ENCODE data around the gene IDH3A.
A peak's percentile ranks its signal among the peaks of the same experiment; 100 is the strongest.
"Not testable (repeated sequence)": the region's sequence is repeated elsewhere in the genome, so short reads cannot be mapped to it uniquely, and the experiment has no call there.

The IDH3A gene

DNA sequence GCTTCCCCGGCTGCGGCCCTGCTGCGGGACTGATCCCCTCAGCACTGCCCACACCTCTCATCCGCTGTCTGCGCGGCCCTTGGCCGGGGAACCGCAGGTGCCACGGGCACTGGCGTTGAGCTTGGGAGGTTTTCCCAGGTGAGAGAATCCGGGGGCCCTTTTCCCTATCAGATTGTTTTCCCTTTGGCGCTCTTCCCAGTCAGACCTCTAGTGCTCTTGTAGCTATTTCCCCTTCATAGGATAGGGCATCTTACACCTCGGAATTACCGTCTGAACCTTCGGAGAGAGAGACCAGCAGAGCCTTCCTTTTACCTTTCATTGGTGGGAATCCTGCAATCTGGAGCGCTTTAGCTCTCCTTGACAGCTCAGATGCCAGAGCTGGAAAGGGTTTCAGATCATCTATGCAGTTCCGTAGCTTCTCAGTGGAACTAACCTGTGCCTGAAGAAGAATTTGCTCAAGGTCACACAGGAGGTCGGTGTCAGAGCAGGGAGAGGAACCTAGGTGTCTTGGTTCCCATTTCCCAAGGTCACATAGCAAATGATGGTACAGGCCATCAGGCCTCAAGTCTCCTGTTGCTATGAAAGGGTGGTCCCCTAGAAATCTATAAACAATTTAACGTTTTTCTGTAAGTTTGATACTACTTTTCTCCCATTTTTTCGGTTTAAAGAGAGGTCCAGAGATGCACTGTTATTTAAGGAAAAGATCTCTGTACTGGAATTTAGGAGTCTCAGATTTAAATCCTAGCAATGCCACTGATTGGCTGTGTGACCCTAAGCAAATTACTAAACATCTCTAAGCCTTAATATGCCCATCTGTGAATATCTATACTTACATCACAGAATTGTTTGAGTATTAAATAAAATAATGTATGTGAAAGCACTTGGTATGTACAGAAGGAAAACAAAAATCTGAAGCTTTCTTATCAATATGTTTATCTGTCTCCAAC lies 916 bp downstream of the IDH3A start:
- Histone ChIP-seq H3K4me1 (ENCODE audit: control insufficient read depth, insufficient read depth, low read length) (peaks cover 20% of the 10 kb centered on the region), H3K4me3 (ENCODE audit: low read length in 2 of 2) (peak overlapping the region; percentile 59 to 84), H3K36me3 (ENCODE audit: control insufficient read depth in 2 of 2, insufficient read depth in 2 of 2, low read length in 2 of 2) (no peaks in the 10 kb centered on the region), H3K27ac (ENCODE audit: low read length) (peak overlapping the region; percentile 37), H3K9ac (ENCODE audit: low read length in 2 of 2) (peak overlapping the region; percentile 88 to 93), H3K27me3 (ENCODE audit: control insufficient read depth in 1 of 2, insufficient read depth in 2 of 2, low read length in 2 of 2) (no peaks in the 10 kb centered on the region), H3K9me3 (ENCODE audit: control insufficient read depth in 2 of 2, low read length in 2 of 2) (no peaks in the 10 kb centered on the region)

DNA sequence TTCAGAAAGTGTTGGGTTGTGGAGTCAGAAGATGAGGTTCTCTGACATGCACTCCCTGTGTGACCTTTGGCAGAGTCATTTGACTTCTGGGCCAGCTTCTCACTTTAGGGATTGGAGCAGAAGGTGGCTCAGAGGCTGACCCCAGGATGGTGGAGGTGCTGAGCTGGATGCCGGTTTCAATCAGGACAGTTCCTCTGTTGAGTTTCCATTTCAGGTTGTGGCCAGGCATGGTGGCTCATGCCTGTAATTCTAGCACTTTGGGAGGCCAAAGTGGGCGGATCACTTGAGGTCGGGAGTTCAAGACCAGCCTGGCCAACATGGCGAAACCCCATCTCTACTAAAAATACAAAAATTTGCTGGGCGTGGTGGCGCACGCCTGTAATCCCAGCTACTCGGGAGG lies 1.9 kb downstream of the IDH3A start:
- H3K4me1 ChIP-seq (ENCODE audit: control insufficient read depth, insufficient read depth, low read length) = peaks cover 20% of the 10 kb centered on the region
- not testable (repeated sequence) for H3K9ac ChIP-seq (ENCODE audit: low read length in 2 of 2)

DNA sequence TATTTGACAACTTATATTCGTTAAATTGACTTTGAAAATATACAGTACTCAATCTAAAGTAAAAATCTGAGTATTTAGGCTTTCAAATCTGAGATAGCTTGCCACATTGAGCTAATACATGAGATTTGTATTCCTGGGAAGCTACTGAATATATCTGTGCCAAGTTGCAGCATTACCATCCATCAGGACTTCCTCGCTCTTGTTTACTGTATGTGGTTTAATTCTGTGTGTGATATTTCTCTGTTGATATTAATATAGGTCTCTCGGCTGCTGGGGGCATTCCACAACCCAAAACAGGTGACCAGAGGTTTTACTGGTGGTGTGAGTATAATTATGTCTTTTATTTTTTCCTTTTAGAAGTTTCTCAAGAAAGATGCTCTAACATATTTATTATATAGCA lies 5.8 kb downstream of the IDH3A start:
- H3K4me3 ChIP-seq (ENCODE audit: low read length in 2 of 2) = no peak overlapping the region
- H3K27ac ChIP-seq (ENCODE audit: low read length) = no peak overlapping the region
- no peak overlapping the region for H3K9ac ChIP-seq (ENCODE audit: low read length in 2 of 2)
- H3K27me3 ChIP-seq (ENCODE audit: control insufficient read depth in 1 of 2, insufficient read depth in 2 of 2, low read length in 2 of 2) = no peaks in the 10 kb centered on the region
- no peaks in the 10 kb centered on the region for H3K9me3 ChIP-seq (ENCODE audit: control insufficient read depth in 2 of 2, low read length in 2 of 2)
- H3K36me3 ChIP-seq (ENCODE audit: control insufficient read depth in 2 of 2, insufficient read depth in 2 of 2, low read length in 2 of 2) = peaks cover 3 to 5% of the 10 kb centered on the region in 2 donors
- peaks cover 8% of the 10 kb centered on the region for H3K4me1 ChIP-seq (ENCODE audit: control insufficient read depth, insufficient read depth, low read length)

More for the DNA sequence above, 1.9 kb downstream of the IDH3A start:
- not testable (repeated sequence) for H3K36me3 ChIP-seq (ENCODE audit: control insufficient read depth in 2 of 2, insufficient read depth in 2 of 2, low read length in 2 of 2); H3K27me3 ChIP-seq (ENCODE audit: control insufficient read depth in 1 of 2, insufficient read depth in 2 of 2, low read length in 2 of 2); H3K27ac ChIP-seq (ENCODE audit: low read length); H3K4me3 ChIP-seq (ENCODE audit: low read length in 2 of 2); H3K9me3 ChIP-seq (ENCODE audit: control insufficient read depth in 2 of 2, low read length in 2 of 2)

DNA sequence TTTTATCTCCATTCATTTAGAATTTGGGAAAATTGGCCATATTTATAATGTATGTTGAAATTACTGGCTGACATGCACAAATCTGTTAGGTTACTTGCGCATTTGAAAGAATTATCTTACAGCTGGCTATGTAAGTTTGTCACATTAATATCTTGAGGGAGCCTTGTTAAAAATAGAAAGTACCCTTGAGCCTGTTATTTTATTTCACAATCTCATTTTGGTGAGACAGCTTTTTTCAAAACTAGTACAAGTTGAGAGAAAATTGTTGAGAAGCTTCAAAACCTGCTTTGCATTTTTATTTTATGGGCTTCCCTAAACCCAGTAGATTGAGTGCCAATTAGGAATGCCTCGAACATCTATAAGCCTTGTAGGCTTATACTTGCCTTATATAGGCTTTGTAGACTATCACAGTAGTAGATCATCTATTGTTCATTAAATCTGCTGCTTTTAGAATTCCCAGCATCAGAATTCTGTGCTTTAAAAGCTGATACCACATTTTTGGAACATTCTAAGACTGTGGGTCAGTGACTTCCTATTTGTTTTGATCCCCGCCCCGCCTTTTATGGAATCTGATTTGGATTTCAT lies 6.3 kb downstream of the IDH3A start:
- Histone ChIP-seq H3K4me3 (ENCODE audit: low read length in 2 of 2) (no peak overlapping the region), H3K36me3 (ENCODE audit: control insufficient read depth in 2 of 2, insufficient read depth in 2 of 2, low read length in 2 of 2) (peaks cover 3 to 5% of the 10 kb centered on the region in 2 donors), H3K9ac (ENCODE audit: low read length in 2 of 2) (no peak overlapping the region), H3K27ac (ENCODE audit: low read length) (no peak overlapping the region), H3K4me1 (ENCODE audit: control insufficient read depth, insufficient read depth, low read length) (peaks cover 3% of the 10 kb centered on the region), H3K9me3 (ENCODE audit: control insufficient read depth in 2 of 2, low read length in 2 of 2) (no peaks in the 10 kb centered on the region), H3K27me3 (ENCODE audit: control insufficient read depth in 1 of 2, insufficient read depth in 2 of 2, low read length in 2 of 2) (no peaks in the 10 kb centered on the region)

DNA sequence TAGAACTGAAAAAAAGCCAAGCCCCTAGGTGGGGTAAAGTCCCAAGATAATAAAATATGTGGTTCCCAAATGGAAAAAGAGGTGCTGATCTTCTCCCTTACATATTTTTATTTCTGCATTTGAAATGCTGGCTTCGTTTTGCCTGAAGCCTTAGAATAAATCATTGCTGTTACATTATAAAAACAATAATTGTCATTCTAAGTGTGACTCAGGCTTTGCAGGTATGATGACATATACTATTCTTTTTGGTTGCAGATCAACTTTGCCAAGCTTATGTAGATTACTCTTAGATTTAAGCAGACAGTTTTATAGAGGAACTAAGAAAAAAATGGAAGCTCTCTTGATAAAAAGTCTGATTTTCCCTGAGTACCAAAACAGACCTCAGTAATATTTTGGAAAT lies 7.5 kb downstream of the IDH3A start:
- no peaks in the 10 kb centered on the region for H3K4me1 ChIP-seq (ENCODE audit: control insufficient read depth, insufficient read depth, low read length)

DNA sequence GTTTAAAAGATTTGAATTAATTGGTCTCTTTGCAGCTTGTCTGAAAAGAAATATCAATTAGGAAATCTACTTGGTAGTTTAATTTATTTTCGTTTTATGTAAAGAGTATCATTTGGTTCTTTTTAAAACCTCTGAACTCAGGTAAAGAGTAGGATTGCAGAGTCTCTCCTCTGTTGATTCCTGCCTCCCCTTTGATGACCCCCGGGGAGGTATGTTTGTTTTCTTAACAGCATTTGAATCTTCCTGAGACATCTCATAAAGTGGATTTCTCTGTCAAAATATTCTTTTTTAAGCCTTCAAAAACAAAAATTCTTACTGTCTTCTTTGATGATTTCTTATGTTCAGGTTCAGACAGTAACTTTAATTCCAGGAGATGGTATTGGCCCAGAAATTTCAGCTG lies 8.0 kb downstream of the IDH3A start:
- Histone ChIP-seq H3K36me3 (ENCODE audit: control insufficient read depth in 2 of 2, insufficient read depth in 2 of 2, low read length in 2 of 2) (peaks cover 15 to 18% of the 10 kb centered on the region in 2 donors), H3K27ac (ENCODE audit: low read length) (no peak overlapping the region), H3K9ac (ENCODE audit: low read length in 2 of 2) (no peak overlapping the region), H3K4me3 (ENCODE audit: low read length in 2 of 2) (no peak overlapping the region), H3K4me1 (ENCODE audit: control insufficient read depth, insufficient read depth, low read length) (no peaks in the 10 kb centered on the region), H3K9me3 (ENCODE audit: control insufficient read depth in 2 of 2, low read length in 2 of 2) (no peaks in the 10 kb centered on the region), H3K27me3 (ENCODE audit: control insufficient read depth in 1 of 2, insufficient read depth in 2 of 2, low read length in 2 of 2) (no peaks in the 10 kb centered on the region)

More for the DNA sequence above, 7.5 kb downstream of the IDH3A start:
- Histone ChIP-seq H3K9me3 (ENCODE audit: control insufficient read depth in 2 of 2, low read length in 2 of 2) (no peaks in the 10 kb centered on the region), H3K27me3 (ENCODE audit: control insufficient read depth in 1 of 2, insufficient read depth in 2 of 2, low read length in 2 of 2) (no peaks in the 10 kb centered on the region), H3K36me3 (ENCODE audit: control insufficient read depth in 2 of 2, insufficient read depth in 2 of 2, low read length in 2 of 2) (peaks cover 9 to 13% of the 10 kb centered on the region in 2 donors), H3K4me3 (ENCODE audit: low read length in 2 of 2) (no peak overlapping the region), H3K9ac (ENCODE audit: low read length in 2 of 2) (no peak overlapping the region), H3K27ac (ENCODE audit: low read length) (no peak overlapping the region)

DNA sequence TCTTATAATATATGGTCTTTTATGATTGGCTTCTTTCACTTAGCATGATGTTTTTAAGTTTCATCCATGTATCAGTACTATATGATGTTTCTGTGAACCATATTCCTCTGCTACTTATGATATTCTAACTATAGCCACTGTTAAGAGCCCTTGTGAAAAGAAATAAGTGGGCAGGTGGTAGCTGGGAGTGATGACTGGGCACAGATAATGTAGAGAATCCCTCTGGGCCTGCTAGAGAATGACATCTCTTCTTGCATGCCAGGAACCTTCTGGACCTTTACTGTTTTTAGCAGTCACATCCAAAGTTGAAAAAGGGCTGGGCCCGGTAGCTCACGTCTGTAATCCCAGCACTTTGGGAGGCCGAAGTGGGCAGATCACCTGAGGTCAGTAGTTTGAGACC lies 10.2 kb downstream of the IDH3A start:
- Histone ChIP-seq H3K9me3 (ENCODE audit: control insufficient read depth in 2 of 2, low read length in 2 of 2) (no peaks in the 10 kb centered on the region), H3K27ac (ENCODE audit: low read length) (no peak overlapping the region), H3K9ac (ENCODE audit: low read length in 2 of 2) (no peak overlapping the region), H3K4me3 (ENCODE audit: low read length in 2 of 2) (no peak overlapping the region), H3K36me3 (ENCODE audit: control insufficient read depth in 2 of 2, insufficient read depth in 2 of 2, low read length in 2 of 2) (peaks cover 22 to 24% of the 10 kb centered on the region in 2 donors), H3K27me3 (ENCODE audit: control insufficient read depth in 1 of 2, insufficient read depth in 2 of 2, low read length in 2 of 2) (no peaks in the 10 kb centered on the region), H3K4me1 (ENCODE audit: control insufficient read depth, insufficient read depth, low read length) (no peaks in the 10 kb centered on the region)

DNA sequence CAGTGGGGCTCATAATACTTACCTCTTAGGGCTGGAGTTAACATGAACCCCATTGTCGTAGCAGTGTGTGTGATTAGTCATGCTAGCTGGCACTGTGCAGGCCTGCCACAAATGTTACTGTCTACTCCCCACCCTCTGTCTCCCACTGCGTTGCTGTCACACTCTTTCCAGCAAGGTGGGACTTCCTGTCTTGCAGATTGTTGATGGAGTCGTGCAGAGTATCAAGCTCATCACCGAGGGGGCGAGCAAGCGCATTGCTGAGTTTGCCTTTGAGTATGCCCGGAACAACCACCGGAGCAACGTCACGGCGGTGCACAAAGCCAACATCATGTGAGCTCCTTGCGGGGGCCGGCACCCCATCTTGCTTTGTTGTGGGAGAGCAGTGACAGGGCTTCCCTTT lies 12.9 kb downstream of the IDH3A start:
- Histone ChIP-seq H3K36me3 (ENCODE audit: control insufficient read depth in 2 of 2, insufficient read depth in 2 of 2, low read length in 2 of 2) (peaks cover 40% of the 10 kb centered on the region in 2 donors), H3K9me3 (ENCODE audit: control insufficient read depth in 2 of 2, low read length in 2 of 2) (no peaks in the 10 kb centered on the region), H3K27me3 (ENCODE audit: control insufficient read depth in 1 of 2, insufficient read depth in 2 of 2, low read length in 2 of 2) (no peaks in the 10 kb centered on the region), H3K4me3 (ENCODE audit: low read length in 2 of 2) (no peak overlapping the region), H3K9ac (ENCODE audit: low read length in 2 of 2) (no peak overlapping the region), H3K4me1 (ENCODE audit: control insufficient read depth, insufficient read depth, low read length) (no peaks in the 10 kb centered on the region), H3K27ac (ENCODE audit: low read length) (no peak overlapping the region)

DNA sequence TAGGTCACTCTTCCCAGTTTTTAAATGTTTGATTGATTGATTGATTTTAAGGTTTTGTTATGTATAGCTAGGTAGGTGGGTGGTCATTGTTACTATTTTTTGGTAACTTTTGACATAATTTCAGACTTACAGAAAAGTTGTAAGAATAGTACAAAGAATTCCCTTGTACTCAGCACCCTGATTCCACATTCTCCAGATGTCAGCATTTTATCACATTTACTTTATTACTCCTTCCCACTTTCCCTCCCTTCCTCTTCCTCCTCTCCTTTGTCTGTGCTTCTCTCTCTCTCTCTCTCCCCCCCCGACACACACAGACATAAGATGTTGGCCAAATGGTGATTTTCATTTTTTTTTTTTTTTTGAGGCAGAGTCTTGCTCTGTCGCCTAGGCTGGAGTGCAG lies 14.8 kb downstream of the IDH3A start:
- Histone ChIP-seq H3K9ac (ENCODE audit: low read length in 2 of 2) (no peak overlapping the region), H3K36me3 (ENCODE audit: control insufficient read depth in 2 of 2, insufficient read depth in 2 of 2, low read length in 2 of 2) (peaks cover 47 to 56% of the 10 kb centered on the region in 2 donors), H3K27ac (ENCODE audit: low read length) (no peak overlapping the region), H3K27me3 (ENCODE audit: control insufficient read depth in 1 of 2, insufficient read depth in 2 of 2, low read length in 2 of 2) (no peaks in the 10 kb centered on the region), H3K4me3 (ENCODE audit: low read length in 2 of 2) (no peak overlapping the region), H3K4me1 (ENCODE audit: control insufficient read depth, insufficient read depth, low read length) (no peaks in the 10 kb centered on the region), H3K9me3 (ENCODE audit: control insufficient read depth in 2 of 2, low read length in 2 of 2) (no peaks in the 10 kb centered on the region)

DNA sequence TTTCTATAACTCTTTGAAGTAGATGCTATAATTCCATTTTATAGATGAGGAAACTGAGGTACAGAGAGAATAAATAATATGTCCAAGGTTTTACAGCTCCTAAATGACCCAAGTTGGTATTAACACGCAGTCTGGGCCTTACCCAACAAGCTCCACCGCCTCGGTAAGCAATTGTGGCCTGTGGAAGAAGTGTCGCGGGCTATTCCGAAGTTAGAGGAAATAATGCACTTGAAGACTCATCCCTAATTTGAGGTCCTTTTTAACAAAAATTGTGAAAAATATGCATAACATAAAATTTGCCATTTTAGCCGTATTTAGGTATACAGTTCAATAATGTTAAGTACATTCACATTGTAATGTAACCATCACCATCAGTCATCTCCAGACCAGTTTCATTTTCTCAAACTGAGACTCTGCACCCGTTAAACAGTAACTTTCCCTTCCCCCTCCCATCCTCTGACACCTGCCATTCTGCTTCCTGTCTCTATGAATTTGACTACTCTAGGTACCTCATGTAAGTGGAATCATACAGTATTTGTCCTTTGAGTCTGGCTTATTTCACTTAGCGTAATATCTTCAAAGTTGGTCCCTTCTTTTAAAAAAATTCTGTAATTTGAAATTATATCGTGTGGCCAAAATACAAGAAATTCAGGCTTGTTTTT lies 18.2 kb downstream of the IDH3A start:
- Histone ChIP-seq H3K9me3 (ENCODE audit: control insufficient read depth in 2 of 2, low read length in 2 of 2) (no peaks in the 10 kb centered on the region), H3K27me3 (ENCODE audit: control insufficient read depth in 1 of 2, insufficient read depth in 2 of 2, low read length in 2 of 2) (no peaks in the 10 kb centered on the region), H3K9ac (ENCODE audit: low read length in 2 of 2) (no peak overlapping the region), H3K4me3 (ENCODE audit: low read length in 2 of 2) (no peak overlapping the region), H3K27ac (ENCODE audit: low read length) (no peak overlapping the region), H3K36me3 (ENCODE audit: control insufficient read depth in 2 of 2, insufficient read depth in 2 of 2, low read length in 2 of 2) (peaks cover 55 to 70% of the 10 kb centered on the region in 2 donors), H3K4me1 (ENCODE audit: control insufficient read depth, insufficient read depth, low read length) (no peaks in the 10 kb centered on the region)
